HG03521 (cell line): ENCODE results near the gene RNF41.
A peak's percentile ranks its signal among the peaks of the same experiment; 100 is the strongest.
"Not testable (repeated sequence)": the region's sequence is repeated elsewhere in the genome, so short reads cannot be mapped to it uniquely, and the experiment has no call there.

Experiments
- ATAC-seq: cut with Tn5 transposase; IDR thresholded peaks from one replicate; pipeline ENCODE4 v1.9.1; 2021; ENCODE audit warnings: mild to moderate bottlenecking, moderate library complexity; ENCODE audit not compliant: unreplicated experiment

The RNF41 gene

GRCh38 chr12:56221757-56222530 is at the start of gene RNF41:
Gene RNF41, minus strand, starts transcription at chr12:56221922. Its CDS starts 7,875 bp downstream, at chr12:56214047.
- peak; percentile 68 for ATAC-seq

DNA sequence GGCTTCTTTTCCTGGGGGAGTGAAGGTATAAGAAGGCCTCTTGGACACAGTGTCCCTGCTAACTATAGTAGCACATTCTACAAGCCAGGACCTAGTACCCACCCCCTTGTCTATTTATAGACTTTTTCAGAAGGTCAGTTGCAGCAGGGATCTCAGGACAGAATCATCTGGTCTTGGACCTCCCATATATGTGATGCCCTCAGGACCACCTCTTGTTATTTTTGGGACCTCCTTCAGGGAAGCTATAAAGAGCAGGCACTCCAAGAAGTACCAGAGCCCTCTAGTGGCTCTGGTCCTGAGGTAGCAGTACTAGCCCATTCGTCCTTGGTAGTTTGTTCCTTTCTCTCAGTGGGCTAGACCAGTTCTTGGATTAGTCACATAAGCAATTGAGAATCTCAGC is 49.3 kb upstream of the RNF41 start:
- ATAC-seq, result no peak

- no peak for ATAC-seq
These were observed 45.8 kb upstream of the RNF41 start for GRCh38 chr12:56267443-56268071.

DNA sequence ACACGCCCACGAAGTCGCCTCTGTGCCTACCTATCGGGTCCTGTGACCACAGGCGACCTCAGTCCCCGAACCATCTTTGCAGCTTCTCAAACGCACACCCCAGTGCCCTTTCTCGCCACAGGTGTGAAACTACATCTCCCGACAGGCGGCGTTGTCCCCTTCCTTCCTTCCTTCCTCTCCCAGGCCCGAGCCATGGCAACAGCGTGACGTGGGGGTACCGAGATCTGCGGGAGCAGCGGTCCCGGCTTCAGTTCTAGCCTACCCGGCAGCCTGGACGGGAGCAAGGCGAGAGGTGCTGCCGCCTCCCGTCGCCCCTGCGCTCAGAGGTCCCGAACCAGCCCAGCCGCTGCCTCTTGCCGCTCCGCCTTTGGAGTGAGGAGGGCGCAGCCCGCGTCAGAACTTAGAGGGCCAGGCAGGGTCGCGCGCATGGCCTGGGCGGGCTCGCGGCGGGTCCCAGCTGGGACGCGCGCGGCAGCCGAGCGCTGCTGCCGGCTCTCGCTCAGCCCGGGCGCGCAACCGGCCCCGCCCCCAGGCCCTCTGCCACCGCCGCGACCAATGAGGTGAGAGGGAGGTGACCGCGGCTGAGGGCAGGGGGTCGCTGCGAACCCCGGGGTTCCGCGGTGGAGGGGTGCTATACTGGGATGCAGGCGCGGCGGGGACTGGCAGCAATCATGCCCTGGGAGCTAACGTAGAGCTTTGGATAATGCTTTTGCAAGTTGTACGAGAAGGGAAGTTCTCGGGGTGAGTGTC is 45.1 kb upstream of the RNF41 start, which contains the start of gene COQ10A:
Gene COQ10A, plus strand, starts transcription at position 250 of the 750 bp plus-strand sequence. Its CDS starts 177 bp downstream, at position 427.
- peak; percentile 82 for ATAC-seq

DNA sequence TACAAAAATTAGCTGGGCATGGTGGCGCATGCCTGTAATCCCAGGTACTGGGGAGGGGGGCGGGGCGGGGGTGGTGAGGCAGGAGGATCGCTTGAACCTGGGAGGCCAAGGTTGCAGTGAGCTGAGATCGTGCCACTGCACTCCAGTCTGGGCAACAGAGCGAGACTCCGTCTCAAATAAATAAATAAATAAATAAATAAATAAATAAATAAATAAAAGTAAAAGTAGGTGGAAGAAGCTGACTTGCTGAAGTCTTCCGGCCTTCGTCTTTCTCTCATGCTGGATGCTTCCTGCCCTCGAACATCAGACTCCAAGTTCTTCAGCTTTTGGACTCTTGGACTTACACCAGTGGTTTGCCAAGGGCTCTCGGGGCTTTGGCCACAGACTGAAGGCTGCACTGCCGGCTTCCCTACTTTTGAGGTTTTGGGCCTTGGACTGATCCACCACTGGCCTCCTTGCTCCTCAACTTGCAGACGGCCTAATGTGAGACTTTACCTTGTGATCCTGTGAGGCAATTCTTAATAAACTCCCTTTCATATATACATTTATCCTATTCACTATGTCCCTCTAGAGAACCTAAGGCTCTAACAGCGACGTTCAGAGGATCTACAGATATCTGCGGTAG is 44.5 kb upstream of the RNF41 start:
- ATAC-seq, result not testable (repeated sequence)

DNA sequence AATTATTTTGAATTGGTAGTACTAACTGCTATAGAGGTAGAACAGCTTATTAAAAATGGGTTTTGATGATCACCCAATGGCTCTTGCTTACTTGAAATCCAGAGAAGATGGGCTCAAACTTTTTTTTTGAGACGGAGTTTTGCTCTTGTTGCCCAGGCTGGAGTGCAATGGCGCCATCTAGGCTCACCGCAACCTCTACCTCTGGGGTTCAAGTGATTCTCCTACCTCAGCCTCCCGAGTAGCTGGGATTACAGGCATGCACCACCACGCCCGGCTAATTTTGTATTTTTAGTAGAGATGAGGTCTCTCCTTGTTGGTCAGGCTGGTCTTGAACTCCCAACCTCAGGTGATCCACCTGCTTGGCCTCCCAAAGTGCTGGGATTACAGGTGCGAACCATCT is 41.2 kb upstream of the RNF41 start:
- not testable (repeated sequence) for ATAC-seq

DNA sequence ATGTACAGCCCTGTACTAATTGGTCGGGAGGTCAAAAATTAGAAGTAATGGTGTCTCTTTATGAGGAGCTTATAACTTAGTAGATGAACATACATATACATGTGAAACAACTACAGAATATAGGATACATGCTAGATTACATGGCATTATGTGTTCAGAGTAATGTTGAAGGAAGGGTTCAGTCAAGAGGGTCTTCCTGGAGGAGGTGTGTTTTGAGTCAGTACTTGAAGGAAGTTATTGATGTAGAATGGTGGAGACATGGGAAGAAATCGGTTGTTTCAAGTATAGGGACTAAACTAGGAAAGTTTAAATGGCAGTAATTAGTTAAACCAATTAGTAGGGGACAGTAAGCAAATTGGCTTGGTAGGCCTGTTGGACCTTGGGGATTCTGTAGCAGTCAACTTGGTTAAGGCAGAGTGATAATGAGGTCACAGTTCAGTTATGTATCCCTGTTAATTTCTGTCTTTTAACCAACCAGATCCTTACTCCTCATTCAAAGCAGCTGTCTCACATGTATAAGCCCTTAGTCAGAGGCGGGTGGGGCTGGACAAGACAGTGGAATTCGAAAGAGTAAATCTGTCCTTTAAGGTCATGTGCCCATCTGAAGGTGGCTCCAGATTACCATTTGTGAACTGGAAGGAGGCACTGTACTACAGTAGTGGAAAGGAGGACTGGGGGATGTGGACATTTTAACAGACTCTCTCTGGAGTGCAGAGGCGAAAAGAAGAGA is 39.9 kb upstream of the RNF41 start:
- no peak for ATAC-seq

DNA sequence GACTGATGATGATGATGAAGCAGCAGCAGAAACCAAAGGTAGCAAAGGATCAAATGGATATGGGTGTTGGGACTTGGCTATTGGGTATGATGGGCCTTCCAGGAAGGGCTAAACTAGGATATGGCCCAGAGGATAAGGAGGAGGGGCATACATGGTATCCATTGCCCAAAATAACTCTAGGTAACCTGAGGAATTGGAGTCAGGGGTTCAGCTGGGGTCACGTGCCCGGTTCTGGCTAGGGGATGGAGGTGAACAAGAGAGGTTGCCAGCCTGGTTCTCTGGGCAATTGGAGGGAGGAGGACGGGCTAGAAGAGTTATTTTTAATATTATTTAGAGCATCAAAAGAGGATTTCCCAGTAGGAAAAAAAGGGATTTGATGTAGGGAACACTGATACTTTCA is 39.2 kb upstream of the RNF41 start:
- no peak for ATAC-seq

- no peak for ATAC-seq
These were observed 38.7 kb upstream of the RNF41 start for GRCh38 chr12:56260380-56260779.

DNA sequence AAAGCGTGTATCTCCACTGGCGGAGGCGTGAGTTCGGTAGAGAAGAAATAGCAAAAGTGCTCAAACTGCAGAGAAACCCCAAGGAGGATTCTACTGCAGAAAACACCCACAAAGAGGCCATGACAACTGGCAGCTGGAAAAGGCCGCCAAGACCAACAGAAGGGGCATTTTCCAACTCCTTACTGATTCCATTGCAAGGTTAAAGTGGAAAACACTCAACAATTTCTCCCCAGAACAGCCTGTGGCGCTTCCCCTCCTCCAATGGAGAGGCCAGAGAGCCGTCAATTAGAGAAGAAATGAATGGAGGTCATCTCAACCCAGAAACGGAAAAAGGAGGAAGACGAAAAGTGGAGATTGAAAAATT is 37.1 kb upstream of the RNF41 start:
- no peak for ATAC-seq

GRCh38 chr12:56258068-56258819 is 36.5 kb upstream of the RNF41 start, which contains the start of gene ANKRD52:
Gene ANKRD52, minus strand, starts transcription at chr12:56258384. Its CDS starts 115 bp downstream, at chr12:56258269.
- peak; percentile 86 for ATAC-seq

- no peak for ATAC-seq
These were observed 35.9 kb upstream of the RNF41 start for GRCh38 chr12:56257491-56258067.

DNA sequence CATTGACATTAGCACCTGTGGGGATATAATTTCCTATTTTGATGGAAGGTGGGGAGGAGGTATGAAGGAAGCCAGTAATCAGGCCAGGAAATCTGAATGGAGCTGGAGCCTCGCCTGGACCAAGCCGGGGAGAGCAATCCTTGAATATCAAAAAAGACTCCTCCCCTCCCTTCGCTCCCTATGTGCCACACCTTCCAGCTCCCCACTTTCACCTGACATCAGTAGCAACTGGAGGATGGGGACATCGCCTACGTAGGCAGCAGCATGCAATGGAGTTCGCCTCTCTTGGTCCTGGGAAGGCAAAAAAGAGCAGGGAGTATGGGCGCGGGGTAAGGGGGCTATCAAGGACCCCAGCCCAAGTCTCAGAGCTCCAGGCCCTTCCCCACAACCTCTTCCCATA is 35.3 kb upstream of the RNF41 start:
- no peak for ATAC-seq

GRCh38 chr12:56256326-56256960 is 34.7 kb upstream of the RNF41 start:
- ATAC-seq, result no peak

DNA sequence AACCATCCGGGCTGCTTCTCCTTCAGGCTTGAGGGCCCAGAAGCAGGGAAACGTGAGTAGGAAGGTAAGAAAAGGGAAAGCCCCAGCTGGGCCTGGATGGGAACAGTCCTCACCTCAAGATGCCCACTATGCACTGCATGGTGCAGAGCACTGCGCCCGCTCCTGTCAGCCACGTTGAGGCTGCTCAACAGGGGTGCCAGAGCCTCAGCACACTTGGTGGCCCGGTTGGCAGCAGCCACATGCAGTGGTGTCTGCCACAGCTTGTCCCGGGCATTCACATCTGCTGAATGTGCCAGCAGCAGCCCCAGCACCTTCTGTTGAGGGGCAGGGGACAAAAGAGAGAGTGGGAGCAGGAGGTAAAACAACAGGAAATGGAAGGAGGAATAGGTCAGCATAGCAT is 33.9 kb upstream of the RNF41 start:
- no peak for ATAC-seq

GRCh38 chr12:56253091-56253490 is 31.4 kb upstream of the RNF41 start:
- ATAC-seq, result no peak

- ATAC-seq, result no peak
These were observed 30.9 kb upstream of the RNF41 start for GRCh38 chr12:56252649-56253048.

DNA sequence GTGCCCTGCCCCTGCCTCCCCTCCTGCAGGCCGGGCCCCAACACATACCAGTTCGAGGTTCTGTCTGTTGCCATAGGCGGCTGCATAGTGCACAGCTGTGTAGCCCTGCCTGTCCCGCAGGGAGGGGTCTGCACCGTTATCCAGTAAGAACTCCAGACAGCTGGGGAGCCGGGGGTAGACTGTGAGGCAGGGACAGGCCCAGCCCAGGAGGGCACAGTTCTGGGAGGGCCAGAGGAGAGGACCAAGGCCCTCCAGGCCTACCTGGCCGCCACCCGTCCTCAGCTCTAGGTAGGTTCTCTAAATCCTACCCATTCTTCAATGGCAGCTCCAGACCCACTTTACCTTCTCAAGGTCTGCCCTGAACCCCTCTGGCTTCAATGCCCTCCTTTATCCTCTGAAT is 27.0 kb upstream of the RNF41 start:
- no peak for ATAC-seq

DNA sequence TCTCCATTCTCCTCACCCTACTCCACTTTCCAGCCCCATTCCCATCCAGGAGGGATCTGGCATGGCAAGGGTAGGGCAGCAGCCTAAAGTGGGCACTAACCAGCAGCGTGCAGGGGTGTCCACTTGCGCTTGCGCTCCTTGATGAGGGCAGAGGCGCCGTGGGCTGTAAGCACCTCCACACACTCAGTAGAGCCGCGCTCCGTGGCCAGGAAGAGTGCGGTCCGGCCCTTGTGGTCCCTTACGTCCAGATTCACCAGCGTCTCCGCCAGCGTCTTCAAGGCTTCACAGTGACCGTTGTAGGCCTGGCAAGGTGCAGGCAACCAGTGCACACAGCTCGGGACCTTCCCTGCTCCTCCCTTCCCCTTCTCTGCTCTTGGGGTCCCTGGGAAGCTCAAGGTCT is 26.2 kb upstream of the RNF41 start:
- no peak for ATAC-seq
